Measurements from ENCODE around the gene EXOSC9. TPM values are rescaled to one million over a fixed set of nuclear protein-coding genes. Genes with fewer than 3 reads are reported as not detected.
A peak's percentile ranks its signal among the peaks of the same experiment; 100 is the strongest.

Gene EXOSC9
- total RNA-seq, 2 experiments from 2014 or later, result 50.5 to 51.0 TPM

GRCh38 chr4:121818215-121818614, 17.1 kb downstream of the EXOSC9 start:
- ChIA-PET POLR2A (interaction anchor here (0.7 to 17.3 kb wide), 4 partner anchors 9 to 16 kb away, joined by 3 to 142 read pairs (median 3); partner anchors contain the start of gene EXOSC9), CTCF (no interaction called here)
- Mint-ChIP-seq H3K4me1 (peaks cover 61% of the 10 kb centered on the region), H3K27me3 (no peaks in the 10 kb centered on the region), H3K9me3 (no peaks in the 10 kb centered on the region), H3K27ac (peak overlapping the region; percentile 33), H3K36me3 (ENCODE audit: low read depth) (peaks cover 84% of the 10 kb centered on the region), H3K4me3 (no peak overlapping the region)
- no peak for DNase-seq

- ChIA-PET POLR2A (interaction anchor here (1.0 to 17.3 kb wide), 4 partner anchors 8 to 123 kb away, joined by 3 to 142 read pairs (median 4); partner anchors contain the start of gene EXOSC9), CTCF (interaction anchor here (0.7 kb wide), 1 partner anchor 13 kb away, joined by 3 read pairs; no protein-coding TSS in a partner anchor)
- peak overlapping the region; percentile 38 for H3K27ac Mint-ChIP-seq
- peaks cover 63% of the 10 kb centered on the region for H3K4me1 Mint-ChIP-seq
- H3K4me3 Mint-ChIP-seq, result peak overlapping the region; percentile 8
- peaks cover 82% of the 10 kb centered on the region for H3K36me3 Mint-ChIP-seq (ENCODE audit: low read depth)
- DNase-seq, result no peak
- no peaks in the 10 kb centered on the region for H3K27me3 Mint-ChIP-seq
- H3K9me3 Mint-ChIP-seq, result no peaks in the 10 kb centered on the region
Measured at GRCh38 chr4:121819216-121819965, 18.3 kb downstream of the EXOSC9 start.

- DNase-seq, result no peak
- peaks cover 60% of the 10 kb centered on the region for H3K36me3 Mint-ChIP-seq (ENCODE audit: low read depth)
- H3K27me3 Mint-ChIP-seq, result no peaks in the 10 kb centered on the region
- peak overlapping the region; percentile 98 for H3K4me3 Mint-ChIP-seq
- peaks cover 53% of the 10 kb centered on the region for H3K4me1 Mint-ChIP-seq
- ChIA-PET POLR2A (interaction anchor here (0.5 to 17.3 kb wide), 6 partner anchors 10 to 126 kb away, joined by 3 to 142 read pairs (median 25); partner anchors contain the start of genes ANXA5, BBS7 and EXOSC9), CTCF (interaction anchor here (0.8 to 1.5 kb wide), 2 partner anchors 13 to 15 kb away, joined by 3 read pairs; no protein-coding TSS in a partner anchor)
- H3K9me3 Mint-ChIP-seq, result no peaks in the 10 kb centered on the region
- peak overlapping the region; percentile 96 for H3K27ac Mint-ChIP-seq
Measured at GRCh38 chr4:121822047-121822446, 20.9 kb downstream of the EXOSC9 start.

GRCh38 chr4:121822796-121823504, 21.8 kb downstream of the EXOSC9 start:
- peak overlapping the region; percentile 98 for H3K4me3 Mint-ChIP-seq
- POLR2A ChIA-PET, result interaction anchor here (0.6 to 17.3 kb wide), 9 partner anchors 11 to 761 kb away, joined by 3 to 142 read pairs (median 14); partner anchors contain the start of genes ANXA5, BBS7 and EXOSC9
- H3K36me3 Mint-ChIP-seq (ENCODE audit: low read depth), result peaks cover 53% of the 10 kb centered on the region
- H3K9me3 Mint-ChIP-seq, result no peaks in the 10 kb centered on the region
- CTCF ChIA-PET, result interaction anchor here (0.8 to 1.5 kb wide), 2 partner anchors 14 to 16 kb away, joined by 3 read pairs; no protein-coding TSS in a partner anchor
- H3K27ac Mint-ChIP-seq, result peak overlapping the region; percentile 96
- DNase-seq, result peak; percentile 63
- peaks cover 47% of the 10 kb centered on the region for H3K4me1 Mint-ChIP-seq
- no peaks in the 10 kb centered on the region for H3K27me3 Mint-ChIP-seq

DNA sequence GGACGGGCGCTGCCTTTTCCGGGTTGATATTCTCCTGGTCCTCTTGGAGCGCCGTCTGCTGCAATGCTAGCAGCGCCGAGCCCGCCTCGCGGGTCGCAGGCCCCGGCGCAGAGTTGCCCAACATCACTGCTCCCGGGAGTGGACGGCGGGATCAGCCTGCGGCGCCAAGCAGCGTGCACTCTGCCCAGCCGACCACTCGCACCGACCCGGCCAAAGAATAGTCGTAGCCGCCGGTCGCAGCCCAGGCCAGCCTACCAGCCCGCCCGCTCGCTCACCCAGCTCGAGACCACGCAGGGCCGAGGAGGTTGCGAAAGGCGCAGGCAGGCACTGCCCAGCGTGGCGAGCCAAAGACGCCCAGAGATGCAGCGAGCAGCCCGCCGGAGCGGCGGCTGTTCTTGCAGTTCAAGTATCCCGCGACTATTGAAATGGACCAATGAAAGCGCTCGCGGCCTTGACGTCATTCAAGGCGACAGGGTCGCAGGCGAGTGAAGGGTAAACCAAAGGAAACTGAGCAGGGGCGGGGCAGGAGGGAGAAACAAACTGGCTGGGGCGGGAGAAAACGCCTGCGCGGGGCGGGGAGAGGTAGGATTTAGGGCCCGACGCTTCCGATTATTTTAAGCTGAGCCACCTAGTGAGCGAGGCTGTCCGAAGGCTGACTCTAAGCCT, 22.5 kb downstream of the EXOSC9 start, which contains the start of gene CCNA2:
CCNA2 (minus strand) TSS at position 379 of the 666 bp plus-strand sequence; CDS start at position 124, 255 bp downstream.
- ChIA-PET POLR2A (interaction anchor here (0.6 to 17.3 kb wide), 16 partner anchors 8 to 760 kb away, joined by 3 to 142 read pairs (median 5); partner anchors contain the start of genes ANXA5, BBS7 and EXOSC9), CTCF (interaction anchor here (0.7 to 1.3 kb wide), 4 partner anchors 9 to 34 kb away, joined by 3 to 6 read pairs (median 3); partner anchors contain the start of gene EXOSC9)
- Mint-ChIP-seq H3K4me3 (peak within 1 kb of the TSS; percentile 98), H3K36me3 (ENCODE audit: low read depth) (peaks cover 46% of the 10 kb centered on the region), H3K27ac (peak within 1 kb of the TSS; percentile 96), H3K4me1 (peaks cover 40% of the 10 kb centered on the region), H3K9me3 (no peaks in the 10 kb centered on the region), H3K27me3 (no peaks in the 10 kb centered on the region)
- DNase-seq, result peak; percentile 98

- Mint-ChIP-seq H3K36me3 (ENCODE audit: low read depth) (peaks cover 41% of the 10 kb centered on the region), H3K4me1 (peaks cover 35% of the 10 kb centered on the region), H3K27me3 (no peaks in the 10 kb centered on the region), H3K9me3 (no peaks in the 10 kb centered on the region), H3K27ac (peak overlapping the region; percentile 96), H3K4me3 (peak overlapping the region; percentile 98)
- no peak for DNase-seq
- ChIA-PET POLR2A (interaction anchor here (0.7 to 17.3 kb wide), 14 partner anchors 9 to 755 kb away, joined by 3 to 142 read pairs (median 5); partner anchors contain the start of genes ANXA5, BBS7 and EXOSC9), CTCF (interaction anchor here (0.7 to 1.3 kb wide), 6 partner anchors 8 to 128 kb away, joined by 3 to 6 read pairs (median 3); partner anchors contain the start of genes ANXA5 and EXOSC9)
Measured at GRCh38 chr4:121824171-121824527, 23.0 kb downstream of the EXOSC9 start.

DNA sequence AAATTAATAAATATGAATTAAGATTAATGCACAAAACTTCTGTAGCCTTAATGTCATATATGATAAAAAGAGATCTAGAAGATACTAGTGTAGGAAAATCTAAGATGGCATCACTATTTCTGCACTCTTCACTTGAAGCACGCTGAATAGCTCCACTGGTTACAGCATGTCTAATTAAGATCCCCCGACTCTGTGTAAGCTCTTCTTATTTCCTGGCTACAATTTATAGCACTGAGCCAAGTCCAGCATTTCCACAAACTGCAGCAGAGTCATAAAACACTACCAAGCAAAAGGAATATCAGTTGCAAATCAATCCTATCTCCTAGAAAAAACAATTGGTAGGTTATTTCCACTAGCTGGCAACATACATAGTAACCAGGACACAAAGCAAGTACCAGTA, 23.8 kb downstream of the EXOSC9 start:
- no peak overlapping the region for H3K27ac Mint-ChIP-seq
- H3K36me3 Mint-ChIP-seq (ENCODE audit: low read depth), result peaks cover 36% of the 10 kb centered on the region
- peaks cover 29% of the 10 kb centered on the region for H3K4me1 Mint-ChIP-seq
- POLR2A ChIA-PET, result interaction anchor here (1.0 to 17.3 kb wide), 8 partner anchors 10 to 129 kb away, joined by 3 to 142 read pairs (median 19); partner anchors contain the start of genes ANXA5, BBS7 and EXOSC9
- no peaks in the 10 kb centered on the region for H3K9me3 Mint-ChIP-seq
- no peak overlapping the region for H3K4me3 Mint-ChIP-seq
- H3K27me3 Mint-ChIP-seq, result no peaks in the 10 kb centered on the region
- no peak for DNase-seq
- CTCF ChIA-PET, result interaction anchor here (1.1 to 1.3 kb wide), 3 partner anchors 11 to 129 kb away, joined by 3 to 6 read pairs (median 5); partner anchors contain the start of gene ANXA5

DNA sequence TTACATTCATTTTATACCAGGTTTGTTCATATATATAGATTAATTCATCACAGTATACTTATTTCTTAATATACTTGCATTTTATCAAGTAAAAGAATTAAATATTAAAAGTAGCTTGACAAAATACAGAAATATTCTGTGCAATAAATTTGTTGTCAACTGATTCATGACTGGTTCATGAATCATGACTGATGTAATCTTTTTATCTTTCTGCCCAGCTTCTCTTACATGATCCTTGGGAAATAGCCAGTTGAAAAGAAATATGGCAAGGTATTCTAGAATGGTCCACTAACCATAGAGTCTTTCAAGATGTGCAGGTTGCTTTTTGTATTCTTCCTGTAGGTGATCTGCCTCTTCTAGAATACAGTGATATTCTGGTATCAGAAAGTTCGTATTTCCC, 26.7 kb downstream of the EXOSC9 start:
- Mint-ChIP-seq H3K36me3 (ENCODE audit: low read depth) (peaks cover 12% of the 10 kb centered on the region), H3K4me3 (no peak overlapping the region), H3K27ac (no peak overlapping the region), H3K4me1 (peaks cover 10% of the 10 kb centered on the region), H3K9me3 (no peaks in the 10 kb centered on the region), H3K27me3 (no peaks in the 10 kb centered on the region)
- ChIA-PET CTCF (interaction anchor here (1.3 kb wide), 1 partner anchor 32 kb away, joined by 3 read pairs; no protein-coding TSS in a partner anchor), POLR2A (interaction anchor here (1.2 to 1.3 kb wide), 2 partner anchors 10 to 13 kb away, joined by 3 read pairs; no protein-coding TSS in a partner anchor)
- DNase-seq, result no peak

GRCh38 chr4:121829511-121829910, 28.4 kb downstream of the EXOSC9 start:
- CTCF ChIA-PET, result no interaction called here
- Mint-ChIP-seq H3K36me3 (ENCODE audit: low read depth) (peaks cover 5% of the 10 kb centered on the region), H3K27ac (no peak overlapping the region), H3K4me1 (peaks cover 4% of the 10 kb centered on the region), H3K27me3 (no peaks in the 10 kb centered on the region), H3K9me3 (no peaks in the 10 kb centered on the region), H3K4me3 (no peak overlapping the region)
- no peak for DNase-seq
- POLR2A ChIA-PET, result no interaction called here

- Mint-ChIP-seq H3K27me3 (no peaks in the 10 kb centered on the region), H3K36me3 (ENCODE audit: low read depth) (peaks cover 26% of the 10 kb centered on the region), H3K4me3 (no peak overlapping the region), H3K4me1 (no peaks in the 10 kb centered on the region), H3K27ac (no peak overlapping the region), H3K9me3 (no peaks in the 10 kb centered on the region)
- CTCF ChIA-PET, result no interaction called here
- POLR2A ChIA-PET, result no interaction called here
- DNase-seq, result no peak
Measured at GRCh38 chr4:121838136-121838535, 37.0 kb downstream of the EXOSC9 start.

GRCh38 chr4:121842862-121843261, 41.7 kb downstream of the EXOSC9 start:
- H3K9me3 Mint-ChIP-seq, result no peaks in the 10 kb centered on the region
- peaks cover 7% of the 10 kb centered on the region for H3K4me1 Mint-ChIP-seq
- ChIA-PET CTCF (no interaction called here), POLR2A (no interaction called here)
- no peaks in the 10 kb centered on the region for H3K27me3 Mint-ChIP-seq
- H3K36me3 Mint-ChIP-seq (ENCODE audit: low read depth), result peaks cover 45% of the 10 kb centered on the region
- DNase-seq, result no peak
- H3K4me3 Mint-ChIP-seq, result no peak overlapping the region
- peak overlapping the region; percentile 5 for H3K27ac Mint-ChIP-seq

GRCh38 chr4:121846662-121847061, 45.5 kb downstream of the EXOSC9 start:
- Mint-ChIP-seq H3K9me3 (no peaks in the 10 kb centered on the region), H3K27ac (no peak overlapping the region), H3K4me1 (peaks cover 7% of the 10 kb centered on the region), H3K4me3 (no peak overlapping the region), H3K36me3 (ENCODE audit: low read depth) (peaks cover 33% of the 10 kb centered on the region), H3K27me3 (no peaks in the 10 kb centered on the region)
- DNase-seq, result no peak
- ChIA-PET POLR2A (no interaction called here), CTCF (no interaction called here)

Measured in activated CD4-positive, alpha-beta memory T cell treated with anti-CD3 and anti-CD28 coated beads, Interleukin-2, amount 10 ng/mL, durations not matched to agents 7 days and 5 days (primary cell).